Kidney capillary endothelial cell (primary cell): ENCODE results near the gene CCDC88C.
"Not testable (repeated sequence)": the region's sequence is repeated elsewhere in the genome, so short reads cannot be mapped to it uniquely, and the experiment has no call there.

Experiments
- DNase-seq: peaks from one replicate; pipeline ENCODE4 v3.0.0-alpha.2; 2018; ENCODE audit warnings: low spot score

The CCDC88C gene, protein sequence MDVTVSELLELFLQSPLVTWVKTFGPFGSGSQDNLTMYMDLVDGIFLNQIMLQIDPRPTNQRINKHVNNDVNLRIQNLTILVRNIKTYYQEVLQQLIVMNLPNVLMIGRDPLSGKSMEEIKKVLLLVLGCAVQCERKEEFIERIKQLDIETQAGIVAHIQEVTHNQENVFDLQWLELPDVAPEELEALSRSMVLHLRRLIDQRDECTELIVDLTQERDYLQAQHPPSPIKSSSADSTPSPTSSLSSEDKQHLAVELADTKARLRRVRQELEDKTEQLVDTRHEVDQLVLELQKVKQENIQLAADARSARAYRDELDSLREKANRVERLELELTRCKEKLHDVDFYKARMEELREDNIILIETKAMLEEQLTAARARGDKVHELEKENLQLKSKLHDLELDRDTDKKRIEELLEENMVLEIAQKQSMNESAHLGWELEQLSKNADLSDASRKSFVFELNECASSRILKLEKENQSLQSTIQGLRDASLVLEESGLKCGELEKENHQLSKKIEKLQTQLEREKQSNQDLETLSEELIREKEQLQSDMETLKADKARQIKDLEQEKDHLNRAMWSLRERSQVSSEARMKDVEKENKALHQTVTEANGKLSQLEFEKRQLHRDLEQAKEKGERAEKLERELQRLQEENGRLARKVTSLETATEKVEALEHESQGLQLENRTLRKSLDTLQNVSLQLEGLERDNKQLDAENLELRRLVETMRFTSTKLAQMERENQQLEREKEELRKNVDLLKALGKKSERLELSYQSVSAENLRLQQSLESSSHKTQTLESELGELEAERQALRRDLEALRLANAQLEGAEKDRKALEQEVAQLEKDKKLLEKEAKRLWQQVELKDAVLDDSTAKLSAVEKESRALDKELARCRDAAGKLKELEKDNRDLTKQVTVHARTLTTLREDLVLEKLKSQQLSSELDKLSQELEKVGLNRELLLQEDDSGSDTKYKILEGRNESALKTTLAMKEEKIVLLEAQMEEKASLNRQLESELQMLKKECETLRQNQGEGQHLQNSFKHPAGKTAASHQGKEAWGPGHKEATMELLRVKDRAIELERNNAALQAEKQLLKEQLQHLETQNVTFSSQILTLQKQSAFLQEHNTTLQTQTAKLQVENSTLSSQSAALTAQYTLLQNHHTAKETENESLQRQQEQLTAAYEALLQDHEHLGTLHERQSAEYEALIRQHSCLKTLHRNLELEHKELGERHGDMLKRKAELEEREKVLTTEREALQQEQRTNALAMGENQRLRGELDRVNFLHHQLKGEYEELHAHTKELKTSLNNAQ (N-terminal part only)

DNA sequence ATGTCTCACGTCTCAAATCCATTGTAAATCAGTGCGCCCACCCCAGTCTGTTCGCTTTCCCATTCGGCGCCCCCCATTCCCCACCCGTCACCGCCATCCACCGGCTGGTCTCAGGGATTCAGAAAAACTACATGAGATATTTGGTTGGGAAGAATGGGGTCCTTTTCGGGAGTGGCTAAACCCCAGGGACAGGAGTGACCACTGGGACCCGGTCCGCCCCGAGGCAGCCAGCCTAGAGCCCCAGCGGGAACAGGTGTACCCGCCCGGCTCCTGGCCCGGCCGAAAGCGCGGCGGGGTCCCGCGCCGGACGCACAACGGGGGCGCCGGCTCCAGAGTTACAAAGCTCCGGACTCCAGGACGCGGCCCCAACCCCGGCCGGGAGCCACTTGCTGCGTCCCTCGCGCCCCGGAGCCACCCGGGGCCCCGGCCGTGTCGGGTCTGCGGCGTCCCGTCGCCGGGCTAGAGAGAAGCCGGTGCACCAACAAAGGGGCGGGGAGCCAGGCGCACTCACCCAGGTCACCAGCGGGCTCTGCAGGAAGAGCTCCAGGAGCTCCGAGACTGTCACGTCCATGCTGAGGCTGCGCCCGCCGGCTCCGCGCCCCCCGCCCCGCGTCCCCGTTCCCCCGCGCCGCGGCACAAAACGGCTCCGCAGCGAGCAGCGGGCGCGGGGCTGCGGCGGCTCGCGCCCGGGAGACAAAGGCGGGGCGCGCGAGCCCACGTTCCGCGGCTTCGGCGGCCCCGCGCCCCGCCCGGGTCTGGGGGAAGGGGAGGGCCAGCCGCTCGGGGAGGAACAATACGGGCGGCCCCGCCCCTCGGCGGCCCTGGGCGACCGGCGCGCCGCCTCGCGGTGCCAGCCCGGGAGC lies at the start of gene CCDC88C:
Gene CCDC88C (minus strand): TSS at position 701 of the 863 bp plus-strand sequence. CDS start 130 bp downstream, at position 571.
- DNase-seq: peak; percentile 38

DNA sequence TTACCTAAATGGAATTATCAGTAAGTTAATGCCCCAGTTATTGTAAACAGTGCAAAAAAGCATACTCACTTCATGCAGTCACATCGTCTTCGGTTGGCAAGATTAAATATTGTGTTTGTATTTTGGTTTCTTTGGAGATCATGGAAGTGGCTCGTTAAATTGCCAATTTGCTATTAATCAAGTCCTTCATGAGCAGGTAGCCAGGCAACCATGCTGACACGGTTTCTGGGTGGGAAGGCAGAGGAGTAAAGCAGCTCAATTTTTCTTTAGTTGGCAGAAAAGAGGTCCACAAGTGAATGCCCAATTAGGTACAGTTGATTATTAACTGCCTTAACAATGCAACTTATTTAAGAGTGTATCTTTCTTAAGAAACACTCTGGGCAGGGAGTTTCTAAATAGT lies 48.6 kb upstream of the CCDC88C start:
- DNase-seq: no peak

DNA sequence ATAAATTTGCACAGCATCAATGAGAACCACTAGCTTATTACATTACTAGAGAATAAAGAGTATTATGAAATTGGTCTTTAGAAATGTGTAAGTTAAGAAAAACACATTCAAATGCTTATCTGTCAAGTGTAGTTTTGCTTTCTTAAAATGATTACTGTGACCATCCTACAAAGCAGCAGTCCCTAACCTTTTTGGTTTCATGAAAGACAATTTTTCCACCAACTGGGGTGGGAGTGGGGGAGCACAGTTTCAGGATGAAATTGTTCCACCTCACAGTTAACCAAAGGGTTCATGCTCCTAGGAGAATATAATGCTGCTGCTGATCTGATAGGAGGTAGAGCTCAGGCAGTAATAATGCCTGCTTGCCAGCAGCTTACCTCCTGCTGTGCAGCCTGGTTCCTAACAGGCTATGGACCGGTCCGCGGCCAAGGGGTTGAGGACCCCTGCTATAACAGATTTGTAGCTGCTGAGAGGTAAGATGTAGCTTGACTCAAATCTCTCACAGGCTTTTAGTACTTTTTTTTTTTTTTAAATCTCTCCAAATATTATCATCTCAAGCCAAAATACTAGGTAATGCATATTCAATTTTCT lies 47.1 kb upstream of the CCDC88C start:
- DNase-seq: no peak

DNA sequence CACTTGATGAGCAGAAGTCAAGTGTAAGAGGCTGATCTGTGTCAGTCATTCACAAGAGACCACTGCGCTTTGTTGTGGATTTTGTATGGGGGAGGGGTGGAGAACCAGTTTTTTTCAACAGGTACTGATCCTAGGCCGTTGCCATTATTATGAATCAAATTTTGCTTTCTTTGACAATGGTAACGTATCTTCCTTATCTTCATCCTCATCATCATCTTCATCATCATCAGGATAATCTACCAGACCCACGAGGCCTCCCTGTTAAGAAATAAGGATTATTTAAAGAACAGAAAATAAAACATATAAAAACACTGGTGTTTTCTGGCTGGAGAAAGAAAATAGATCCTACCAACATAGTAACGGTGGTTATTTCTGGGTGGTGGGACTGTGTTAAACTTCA lies 41.0 kb upstream of the CCDC88C start:
- no peak for DNase-seq

DNA sequence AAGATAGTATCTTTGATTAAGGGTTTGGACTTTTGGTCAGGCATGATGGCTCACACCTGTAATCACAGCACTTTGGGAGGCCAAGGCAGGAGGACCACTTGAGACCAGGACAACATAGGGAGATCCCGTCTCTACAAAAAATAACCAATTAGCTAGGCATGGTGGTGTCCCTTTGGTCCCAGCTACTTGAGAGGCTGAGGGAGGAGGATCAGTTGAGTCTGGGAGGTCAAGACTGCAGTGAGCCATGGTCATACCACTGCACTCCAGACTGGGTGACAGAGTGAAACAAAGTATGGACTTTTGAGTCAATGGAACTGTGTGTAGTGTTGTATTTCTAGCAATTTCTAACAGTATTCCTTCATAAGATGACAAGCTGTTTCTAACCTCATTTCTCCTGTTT lies 38.7 kb upstream of the CCDC88C start:
- no peak for DNase-seq

DNA sequence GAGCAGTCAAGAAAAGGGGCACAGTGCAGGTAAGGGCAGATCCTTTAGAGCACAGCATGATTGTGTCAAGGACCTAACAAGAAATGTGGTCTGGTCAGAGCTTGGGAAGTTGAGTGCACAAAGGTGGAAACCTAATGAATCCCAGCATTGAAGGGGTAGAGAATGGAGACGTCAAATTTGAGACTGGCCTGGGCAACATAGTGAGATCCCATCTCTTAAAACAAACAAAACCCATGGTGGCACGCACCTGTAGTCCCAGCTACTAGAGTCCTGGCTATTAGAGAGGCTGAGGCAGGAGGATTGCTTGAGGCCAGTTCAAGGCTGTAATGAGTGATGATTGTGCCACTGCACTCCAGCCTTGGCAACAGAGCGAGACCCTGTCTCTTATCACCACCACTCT lies 37.0 kb upstream of the CCDC88C start:
- DNase-seq: no peak

DNA sequence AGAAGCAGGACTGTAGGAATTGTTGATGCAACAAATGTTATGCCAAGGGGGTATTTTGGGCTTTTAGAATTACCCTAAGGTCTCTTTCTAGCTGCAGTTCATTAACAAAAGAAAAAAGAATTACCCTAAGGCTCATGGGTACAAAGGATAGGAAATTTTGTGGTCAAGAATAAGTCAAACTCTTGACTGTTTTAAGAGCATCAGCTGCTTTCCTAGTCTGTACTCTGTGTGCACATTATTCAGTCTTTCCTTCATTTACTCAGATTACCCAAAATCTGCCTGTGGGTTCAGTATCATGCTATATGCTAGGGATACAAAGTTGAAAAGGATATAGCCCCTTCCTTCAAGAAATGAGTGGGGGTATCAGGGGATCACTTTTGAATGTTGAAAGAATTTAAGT lies 36.5 kb upstream of the CCDC88C start:
- no peak for DNase-seq

DNA sequence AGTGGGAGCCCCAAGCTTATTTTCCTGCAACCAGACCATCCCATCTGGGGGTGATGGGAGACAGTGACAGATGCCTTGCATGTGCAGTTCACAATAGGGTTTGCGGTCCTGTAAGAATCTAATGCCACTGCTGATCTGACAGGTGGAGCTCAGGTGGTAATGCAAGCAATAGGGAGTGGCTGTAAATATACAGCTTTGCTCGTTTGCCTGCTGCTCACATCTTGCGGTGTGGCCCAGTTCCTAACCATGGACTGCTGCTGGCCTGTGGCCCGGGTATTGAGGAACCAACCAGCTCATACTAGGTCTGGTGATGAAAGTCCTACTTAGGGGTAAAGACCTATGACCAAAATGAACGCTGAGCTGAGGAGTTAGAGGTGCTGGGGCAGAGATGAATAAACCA lies 36.1 kb upstream of the CCDC88C start:
- DNase-seq: no peak

DNA sequence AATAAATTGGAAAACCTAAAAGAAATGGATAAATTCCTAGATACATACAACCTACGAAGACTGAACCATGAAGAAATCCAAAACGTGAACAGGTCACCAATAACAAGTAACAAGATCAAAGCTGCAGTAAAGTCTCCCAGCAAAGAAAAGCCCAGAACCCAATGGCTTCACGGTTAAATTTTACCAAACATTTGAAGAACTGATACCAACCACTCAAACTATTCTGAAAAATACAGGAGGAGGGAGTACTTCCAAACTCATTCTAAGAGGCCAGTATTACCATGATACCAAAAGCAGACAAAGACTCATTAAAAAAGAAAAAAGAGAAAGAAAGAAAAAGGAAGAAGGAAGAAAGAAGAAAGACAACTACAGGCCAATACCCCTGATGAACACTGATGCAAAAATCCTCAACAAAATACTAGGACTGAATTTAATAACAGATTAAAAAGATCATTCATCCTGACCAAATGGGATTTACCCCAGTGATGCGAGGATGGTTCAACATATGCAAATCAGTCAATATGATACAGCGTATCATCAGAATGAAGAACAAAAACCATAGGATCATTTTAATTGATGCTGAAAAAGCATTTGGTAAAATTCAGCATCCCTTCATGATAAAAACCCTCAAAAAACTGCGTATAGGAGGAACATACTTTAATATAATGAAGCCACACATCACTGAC lies 26.9 kb upstream of the CCDC88C start:
- no peak for DNase-seq

DNA sequence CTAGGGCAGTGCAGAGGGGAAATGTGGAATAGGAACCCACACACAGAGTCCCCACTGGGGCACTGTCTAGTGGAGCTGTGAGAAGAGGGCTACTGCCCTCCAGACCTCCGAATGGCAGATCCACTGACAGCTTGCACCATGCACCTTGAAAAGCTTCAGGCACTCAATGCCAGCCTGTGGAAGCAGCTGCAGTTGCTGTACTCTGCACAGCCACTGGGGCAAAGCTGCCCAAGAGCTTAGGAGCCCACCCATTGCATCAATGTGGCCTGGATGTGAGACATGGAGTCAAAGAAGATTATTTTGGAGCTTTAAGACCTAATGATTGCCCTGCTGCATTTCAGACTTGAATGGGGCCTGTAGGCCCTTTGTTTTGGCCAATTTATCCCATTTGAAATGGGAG lies 21.7 kb upstream of the CCDC88C start:
- no peak for DNase-seq

DNA sequence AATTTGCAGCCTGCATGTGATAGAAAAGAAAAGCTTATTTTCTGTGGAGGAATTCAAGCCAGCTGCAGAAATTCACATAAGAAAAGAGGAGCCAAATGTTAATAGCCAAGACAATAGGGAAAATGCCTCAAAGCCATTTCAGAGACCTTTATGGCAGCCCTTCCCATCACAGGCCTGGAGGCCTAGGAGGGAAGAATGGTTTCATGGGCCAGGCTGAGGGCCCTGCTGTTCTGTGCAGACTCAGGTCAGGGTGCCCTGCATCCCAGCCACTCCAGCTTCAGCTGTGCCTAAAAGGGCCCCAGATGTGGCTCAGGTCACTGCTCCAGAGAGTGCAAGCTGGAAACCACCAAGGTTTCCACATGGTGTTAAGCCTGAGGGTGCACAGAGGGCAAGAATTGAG lies 21.2 kb upstream of the CCDC88C start:
- no peak for DNase-seq

DNA sequence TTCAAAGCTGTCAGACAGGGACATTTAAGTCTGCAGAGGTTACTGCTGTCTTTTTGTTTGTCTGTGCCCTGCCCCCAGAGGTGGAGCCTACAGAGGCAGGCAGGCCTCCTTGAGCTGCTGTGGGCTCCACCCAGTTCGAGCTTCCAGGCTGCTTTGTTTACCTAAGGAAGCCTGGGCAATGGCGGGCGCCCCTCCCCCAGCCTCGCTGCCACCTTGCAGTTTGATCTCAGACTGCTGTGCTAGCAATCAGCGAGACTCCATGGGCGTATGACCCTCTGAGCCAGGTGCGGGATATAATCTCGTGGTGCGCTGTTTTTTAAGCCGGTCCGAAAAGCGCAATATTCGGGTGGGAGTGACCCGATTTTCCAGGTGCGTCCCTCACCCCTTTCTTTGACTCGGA lies 18.6 kb upstream of the CCDC88C start:
- DNase-seq: not testable (repeated sequence)

DNA sequence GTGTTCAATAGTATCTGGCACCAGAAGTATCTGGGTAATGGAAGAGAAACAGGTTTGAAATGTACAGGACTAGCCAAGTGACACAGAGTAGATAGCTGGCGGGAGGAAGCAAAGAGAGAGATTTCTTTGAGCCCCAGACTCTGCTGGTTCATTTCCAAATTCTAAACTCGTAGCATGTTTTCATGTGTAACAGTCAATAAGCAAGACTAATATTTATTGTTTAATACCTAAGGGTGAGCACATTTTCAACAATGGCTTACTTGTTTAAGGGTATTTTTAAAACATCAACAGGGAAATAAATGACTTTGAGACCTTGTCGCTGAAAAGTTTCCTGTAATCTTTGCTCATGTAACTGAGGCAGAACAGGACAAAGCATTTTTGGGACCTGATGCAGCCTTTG lies 11.8 kb upstream of the CCDC88C start:
- DNase-seq: no peak

DNA sequence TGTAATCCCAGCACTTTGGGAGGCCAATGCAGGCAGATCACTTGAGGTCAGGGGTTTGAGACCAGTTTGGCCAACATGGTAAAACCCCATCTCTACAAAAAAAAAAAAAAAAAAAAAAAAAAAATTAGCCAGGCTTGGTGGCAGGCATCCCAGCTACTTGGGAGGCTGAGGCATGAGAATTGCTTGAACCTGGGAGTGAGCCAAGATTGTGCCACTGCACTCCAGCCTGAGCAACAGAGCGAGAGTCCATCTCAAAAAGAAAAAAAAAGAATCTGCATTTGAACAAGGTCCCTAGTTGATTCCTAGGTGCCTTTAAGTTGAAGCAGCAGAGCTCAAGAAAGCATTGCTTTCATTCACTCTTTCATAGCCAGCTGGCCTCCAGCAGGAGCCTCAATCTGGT lies 11.3 kb upstream of the CCDC88C start:
- DNase-seq: not testable (repeated sequence)

DNA sequence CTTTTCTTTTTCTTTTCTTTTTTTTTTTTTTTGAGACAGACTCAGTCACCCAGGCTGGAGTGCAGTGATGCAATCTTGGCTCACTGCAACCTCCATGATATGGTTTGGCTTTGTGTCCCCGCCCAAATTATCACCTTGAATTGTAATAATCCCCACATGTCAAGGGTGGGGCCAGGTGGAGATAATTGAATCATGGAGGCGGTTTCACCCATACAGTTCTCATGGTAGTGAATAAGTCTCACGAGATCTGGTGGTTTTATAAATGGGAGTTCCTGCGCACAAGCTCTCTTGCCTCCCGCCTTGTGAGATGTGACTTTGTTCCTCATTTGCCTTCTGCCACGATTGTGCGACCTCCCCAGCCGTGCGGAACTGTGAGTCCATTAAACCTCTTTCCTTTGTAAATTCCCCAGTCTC lies 7.9 kb upstream of the CCDC88C start:
- not testable (repeated sequence) for DNase-seq

DNA sequence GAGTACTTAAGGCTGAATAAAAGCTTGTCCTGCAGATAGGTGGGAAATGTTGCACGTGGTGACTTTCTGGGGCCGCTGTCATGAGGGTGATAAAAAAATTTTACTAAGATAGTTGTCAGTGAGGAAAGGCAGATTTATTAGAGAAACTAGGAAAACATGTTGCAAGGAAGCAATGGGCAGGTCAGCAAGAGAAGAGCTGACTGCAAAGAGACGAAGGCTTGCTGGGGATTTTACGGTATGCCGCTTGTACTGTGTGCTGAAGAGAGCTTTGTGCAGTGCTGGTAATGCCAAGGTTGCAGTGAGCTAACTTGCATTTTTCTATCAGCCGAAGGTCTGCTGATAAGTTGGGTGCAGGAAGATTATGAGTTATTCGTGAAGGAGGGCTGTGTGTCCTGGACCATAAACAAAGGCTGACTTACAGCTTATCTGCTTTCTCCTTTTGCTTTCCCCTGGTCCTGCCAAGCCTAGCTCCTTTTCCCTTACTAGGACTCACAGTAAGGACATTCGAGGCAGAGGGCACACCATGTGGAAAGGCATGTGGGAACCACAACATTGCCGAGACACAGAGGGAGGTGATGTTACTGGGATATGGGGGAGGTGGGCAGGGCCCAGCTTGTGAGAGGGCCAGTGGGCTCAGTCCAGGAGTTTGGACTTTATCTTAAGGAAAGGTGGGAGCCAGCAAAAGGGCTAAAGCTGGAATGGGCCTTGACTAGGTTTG lies 7.4 kb upstream of the CCDC88C start:
- DNase-seq: no peak

DNA sequence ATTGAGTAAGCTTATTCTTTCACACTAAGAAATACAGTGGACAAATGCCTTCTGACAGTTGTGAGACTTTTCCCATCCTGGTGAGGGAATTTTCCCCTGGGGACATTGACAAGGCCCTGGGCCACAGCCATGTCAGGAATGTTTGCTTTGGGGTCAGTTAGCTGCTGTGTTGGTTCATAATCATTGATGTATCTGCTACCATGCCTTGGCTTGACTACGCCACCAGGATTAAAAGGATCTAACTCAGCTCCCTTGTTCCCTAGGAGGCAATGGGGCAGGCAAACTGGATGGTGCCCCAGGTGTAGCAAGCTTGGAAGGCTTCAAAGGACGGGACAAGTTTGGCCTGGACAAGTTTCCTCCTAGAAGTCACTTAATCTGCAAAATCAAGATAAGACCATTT lies 3.1 kb upstream of the CCDC88C start:
- no peak for DNase-seq

DNA sequence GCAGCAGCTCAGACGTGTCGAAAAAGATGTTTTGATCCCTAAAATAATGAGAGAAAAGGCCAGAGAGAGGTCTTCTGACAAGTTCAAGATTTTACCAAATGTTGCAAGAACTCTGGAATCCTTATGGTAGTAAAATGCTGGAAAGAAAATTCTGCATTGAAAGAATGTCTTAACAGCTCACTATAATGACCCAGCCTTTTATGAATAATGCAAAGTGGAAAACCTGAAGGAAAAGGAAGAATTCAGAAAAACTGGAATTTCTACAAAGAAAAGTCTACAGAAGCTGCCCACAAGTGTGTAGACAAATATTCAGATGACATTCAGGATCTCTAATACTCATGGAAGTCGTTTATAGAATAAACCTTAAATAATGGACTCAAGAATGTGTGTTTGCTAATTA lies 1.8 kb upstream of the CCDC88C start:
- no peak for DNase-seq

DNA sequence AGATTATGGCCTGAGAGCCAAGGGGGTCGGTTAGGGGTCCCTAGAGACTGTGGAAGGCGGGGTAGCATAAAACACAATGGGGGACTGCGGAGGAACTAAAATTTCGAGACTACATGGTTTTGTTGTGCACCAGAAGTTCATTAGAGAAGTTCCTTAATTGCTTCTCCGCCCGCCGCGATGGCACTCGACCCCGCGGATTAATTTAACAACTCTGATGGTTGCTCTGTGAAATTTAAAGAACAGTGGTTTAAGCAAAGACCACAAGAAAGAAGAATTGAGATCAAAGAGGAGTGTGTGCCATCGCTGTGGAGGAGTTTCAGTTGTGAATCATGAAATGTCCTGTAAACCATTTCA lies 1.4 kb upstream of the CCDC88C start:
- no peak for DNase-seq
